K562 (cell line): ENCODE data around the gene TXK. TPM values are rescaled to one million over a fixed set of nuclear protein-coding genes. Genes with fewer than 3 reads are reported as not detected.
A peak's percentile ranks its signal among the peaks of the same experiment; 100 is the strongest.

ENCODE experiments used
- MBD2 ChIP-seq: sonication (generic); IDR thresholded peaks from 2 replicates; pipeline ENCODE4 v1.6.1; 2016; ENCODE audit warnings: low read depth, borderline replicate concordance
- polyA plus RNA-seq, 8 experiments: library from polyadenylated mRNA; depleted of rRNA in 4 of 8; stranded (reverse) in 5 of 8; unstranded in 3 of 8; fragments of >200 nt; fragmentation: Nextera tagmentation in 2 of 8; fragmentation: Illumina TruSeq in 1 of 8; extraction: Ambion mirVana in 2 of 8; extraction: Trizol in 1 of 8; gene quantifications; 2 replicates each; pipeline versions ENCODE4 v1.2.1 to v1.2.3, GENCODE V29; 2011 to 2014; ENCODE audit warnings: inconsistent platforms in 1 of 8, missing spikeins in 1 of 8
- total RNA-seq, 7 experiments: library from RNA; depleted of rRNA in 6 of 7; stranded (reverse); fragments of >200 nt in 6 of 7; fragmentation: Illumina TruSeq in 2 of 7; extraction: Trizol in 2 of 7; gene quantifications; 2 replicates each; pipeline versions ENCODE4 v1.2.1 to v1.2.3, GENCODE V29; 2011 to 2021; ENCODE audit warnings: low replicate concordance in 1 of 7
- TF ChIP-seq, protein P1 (sequence below), 2 experiments: fragments of 450-650 bp; formaldehyde crosslinking in 1 of 2; IDR thresholded peaks; 2 replicates each; pipeline versions ENCODE4 v1.4.0 to v1.6.1; 2014 to 2020; ENCODE audit warnings: mild to moderate bottlenecking in 2 of 2, borderline replicate concordance in 1 of 2, low read depth in 1 of 2

TXK gene
- total and polyA plus RNA-seq, 9 of the 15 experiments (the other 6 are each of a cell fraction or from before 2014, with no cell fraction given): 0.24 to 1.1 (median 0.45) TPM; not detected in 1

DNA sequence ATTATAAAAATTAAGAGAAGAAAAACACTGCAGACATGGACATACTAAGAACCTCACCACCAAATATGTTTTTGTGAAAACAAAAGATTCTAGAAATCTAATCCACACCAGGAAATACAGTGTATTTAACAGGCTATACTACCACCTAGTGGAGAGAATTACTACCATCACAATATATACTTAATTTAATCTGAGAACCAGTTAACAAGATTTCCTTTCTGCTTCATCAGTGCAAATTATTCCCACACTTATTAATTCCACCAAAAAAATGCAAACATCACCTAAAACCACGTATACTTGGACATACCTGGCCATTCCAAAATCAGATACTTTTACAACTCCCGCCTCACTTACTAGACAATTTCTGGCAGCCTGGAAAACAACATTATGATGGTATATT lies 7.0 kb upstream of the TXK start (continued):
- TF ChIP-seq, protein P1, sequence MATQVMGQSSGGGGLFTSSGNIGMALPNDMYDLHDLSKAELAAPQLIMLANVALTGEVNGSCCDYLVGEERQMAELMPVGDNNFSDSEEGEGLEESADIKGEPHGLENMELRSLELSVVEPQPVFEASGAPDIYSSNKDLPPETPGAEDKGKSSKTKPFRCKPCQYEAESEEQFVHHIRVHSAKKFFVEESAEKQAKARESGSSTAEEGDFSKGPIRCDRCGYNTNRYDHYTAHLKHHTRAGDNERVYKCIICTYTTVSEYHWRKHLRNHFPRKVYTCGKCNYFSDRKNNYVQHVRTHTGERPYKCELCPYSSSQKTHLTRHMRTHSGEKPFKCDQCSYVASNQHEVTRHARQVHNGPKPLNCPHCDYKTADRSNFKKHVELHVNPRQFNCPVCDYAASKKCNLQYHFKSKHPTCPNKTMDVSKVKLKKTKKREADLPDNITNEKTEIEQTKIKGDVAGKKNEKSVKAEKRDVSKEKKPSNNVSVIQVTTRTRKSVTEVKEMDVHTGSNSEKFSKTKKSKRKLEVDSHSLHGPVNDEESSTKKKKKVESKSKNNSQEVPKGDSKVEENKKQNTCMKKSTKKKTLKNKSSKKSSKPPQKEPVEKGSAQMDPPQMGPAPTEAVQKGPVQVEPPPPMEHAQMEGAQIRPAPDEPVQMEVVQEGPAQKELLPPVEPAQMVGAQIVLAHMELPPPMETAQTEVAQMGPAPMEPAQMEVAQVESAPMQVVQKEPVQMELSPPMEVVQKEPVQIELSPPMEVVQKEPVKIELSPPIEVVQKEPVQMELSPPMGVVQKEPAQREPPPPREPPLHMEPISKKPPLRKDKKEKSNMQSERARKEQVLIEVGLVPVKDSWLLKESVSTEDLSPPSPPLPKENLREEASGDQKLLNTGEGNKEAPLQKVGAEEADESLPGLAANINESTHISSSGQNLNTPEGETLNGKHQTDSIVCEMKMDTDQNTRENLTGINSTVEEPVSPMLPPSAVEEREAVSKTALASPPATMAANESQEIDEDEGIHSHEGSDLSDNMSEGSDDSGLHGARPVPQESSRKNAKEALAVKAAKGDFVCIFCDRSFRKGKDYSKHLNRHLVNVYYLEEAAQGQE (IDR thresholded peaks at IDR 0.05; ENCODE audit: borderline replicate concordance): peak; percentile 36; the same call in 1 of the 2 replicates
- TF ChIP-seq, protein P1 (CRISPR knock-in tag; IDR thresholded peaks at IDR 0.05; ENCODE audit: low read depth): no peak
- no peak for TF ChIP-seq MBD2
